ENCODE measurements around the gene MARS2.
A peak's percentile ranks its signal among the peaks of the same experiment; 100 is the strongest.
"Not testable (repeated sequence)": the region's sequence is repeated elsewhere in the genome, so short reads cannot be mapped to it uniquely, and the experiment has no call there.

Gene MARS2

GRCh38 chr2:197705121-197705911 lies at the start of gene MARS2:
TSS of gene MARS2 (plus strand) at chr2:197705369. CDS start at chr2:197705406, 37 bp downstream.
- DNase-seq = peak; percentile 96

GRCh38 chr2:197657562-197657961 lies 47.6 kb upstream of the MARS2 start:
- DNase-seq = no peak

GRCh38 chr2:197661626-197662025 lies 43.5 kb upstream of the MARS2 start:
- DNase-seq = no peak

GRCh38 chr2:197666277-197666676 lies 38.9 kb upstream of the MARS2 start:
- no peak for DNase-seq

GRCh38 chr2:197668296-197668695 lies 36.9 kb upstream of the MARS2 start:
- DNase-seq = no peak

- no peak for DNase-seq
Observed at GRCh38 chr2:197669077-197669476, 36.1 kb upstream of the MARS2 start.

GRCh38 chr2:197672371-197672893 lies 32.7 kb upstream of the MARS2 start:
- no peak for DNase-seq

GRCh38 chr2:197673106-197673505 lies 32.1 kb upstream of the MARS2 start:
- no peak for DNase-seq

- no peak for DNase-seq
Observed at GRCh38 chr2:197673606-197674005, 31.6 kb upstream of the MARS2 start.

- DNase-seq = no peak
Observed at GRCh38 chr2:197674060-197674459, 31.1 kb upstream of the MARS2 start.

- no peak for DNase-seq
Observed at GRCh38 chr2:197674591-197674990, 30.6 kb upstream of the MARS2 start.

GRCh38 chr2:197675246-197675645 lies 29.9 kb upstream of the MARS2 start, which contains the start of gene RFTN2:
TSS of gene RFTN2 (minus strand) at chr2:197675587. CDS start at chr2:197675458, 129 bp downstream.
- DNase-seq = no peak

- DNase-seq = no peak
Observed at GRCh38 chr2:197675711-197676188, 29.4 kb upstream of the MARS2 start.

- no peak for DNase-seq
Observed at GRCh38 chr2:197677056-197677455, 28.1 kb upstream of the MARS2 start.

GRCh38 chr2:197677483-197677882 lies 27.7 kb upstream of the MARS2 start:
- no peak for DNase-seq

- DNase-seq = not testable (repeated sequence)
Observed at GRCh38 chr2:197695206-197695605, 10.0 kb upstream of the MARS2 start.

GRCh38 chr2:197695971-197696370 lies 9.2 kb upstream of the MARS2 start:
- DNase-seq = not testable (repeated sequence)

- DNase-seq = not testable (repeated sequence)
Observed at GRCh38 chr2:197696571-197696970, 8.6 kb upstream of the MARS2 start.

- DNase-seq = not testable (repeated sequence)
Observed at GRCh38 chr2:197699724-197700123, 5.4 kb upstream of the MARS2 start.

GRCh38 chr2:197700960-197701359 lies 4.2 kb upstream of the MARS2 start:
- no peak for DNase-seq

GRCh38 chr2:197704434-197705120 lies 592 bp upstream of the MARS2 start:
- DNase-seq = no peak

GRCh38 chr2:197705912-197706838 lies 1.0 kb downstream of the MARS2 start:
- peak; percentile 47 for DNase-seq

GRCh38 chr2:197706839-197707207 lies 1.7 kb downstream of the MARS2 start:
- no peak for DNase-seq
